ENCODE data around the gene AGBL4.

AGBL4 gene

GRCh38 chr1:48999321-48999720, 1024.4 kb downstream of the AGBL4 start:
- H3K4me3 ChIP-seq (ENCODE audit: low read depth, low read length) = no peak overlapping the region
- no peak for DNase-seq (ENCODE audit: low read depth)
- no peak for TF ChIP-seq CTCF (conservative IDR thresholded peaks at IDR 0.05; ENCODE audit: low read depth, low read length)

GRCh38 chr1:48996311-48996710, 1027.4 kb downstream of the AGBL4 start:
- DNase-seq (ENCODE audit: low read depth) = no peak
- no peak overlapping the region for H3K4me3 ChIP-seq (ENCODE audit: low read depth, low read length)
- no peak for TF ChIP-seq CTCF (conservative IDR thresholded peaks at IDR 0.05; ENCODE audit: low read depth, low read length)

GRCh38 chr1:48988633-48989197, 1035.0 kb downstream of the AGBL4 start:
- no peak for DNase-seq (ENCODE audit: low read depth)
- no peak overlapping the region for H3K4me3 ChIP-seq (ENCODE audit: low read depth, low read length)
- no peak for TF ChIP-seq CTCF (conservative IDR thresholded peaks at IDR 0.05; ENCODE audit: low read depth, low read length)

GRCh38 chr1:48979940-48980339, 1043.8 kb downstream of the AGBL4 start:
- no peak for DNase-seq (ENCODE audit: low read depth)
- H3K4me3 ChIP-seq (ENCODE audit: low read depth, low read length) = no peak overlapping the region
- TF ChIP-seq CTCF (conservative IDR thresholded peaks at IDR 0.05; ENCODE audit: low read depth, low read length) = no peak

- no peak for DNase-seq (ENCODE audit: low read depth)
- no peak overlapping the region for H3K4me3 ChIP-seq (ENCODE audit: low read depth, low read length)
- no peak for TF ChIP-seq CTCF (conservative IDR thresholded peaks at IDR 0.05; ENCODE audit: low read depth, low read length)
These were observed 1045.3 kb downstream of the AGBL4 start for GRCh38 chr1:48978413-48978812.

GRCh38 chr1:48977273-48977672, 1046.5 kb downstream of the AGBL4 start:
- DNase-seq (ENCODE audit: low read depth) = no peak
- TF ChIP-seq CTCF (conservative IDR thresholded peaks at IDR 0.05; ENCODE audit: low read depth, low read length) = no peak
- H3K4me3 ChIP-seq (ENCODE audit: low read depth, low read length) = no peak overlapping the region

GRCh38 chr1:48969971-48970370, 1053.8 kb downstream of the AGBL4 start:
- H3K4me3 ChIP-seq (ENCODE audit: low read depth, low read length) = no peak overlapping the region
- no peak for DNase-seq (ENCODE audit: low read depth)
- TF ChIP-seq CTCF (conservative IDR thresholded peaks at IDR 0.05; ENCODE audit: low read depth, low read length) = no peak

All from choroid plexus epithelial cell (primary cell).